Measurements from ENCODE around the gene KCNQ1.

KCNQ1 gene

GRCh38 chr11:2685051-2685450 is 240.2 kb downstream of the KCNQ1 start:
- DNase-seq (ENCODE audit: low read depth, low spot score) = no peak

GRCh38 chr11:2685566-2686359 is 241.0 kb downstream of the KCNQ1 start:
- no peak for DNase-seq (ENCODE audit: low read depth, low spot score)

- no peak for DNase-seq (ENCODE audit: low read depth, low spot score)
These were observed 241.8 kb downstream of the KCNQ1 start for GRCh38 chr11:2686360-2687222.

- DNase-seq (ENCODE audit: low read depth, low spot score) = no peak
These were observed 242.4 kb downstream of the KCNQ1 start for GRCh38 chr11:2687223-2687530.

- no peak for DNase-seq (ENCODE audit: low read depth, low spot score)
These were observed 243.0 kb downstream of the KCNQ1 start for GRCh38 chr11:2687782-2688191.

GRCh38 chr11:2688381-2689231 is 243.8 kb downstream of the KCNQ1 start:
- DNase-seq (ENCODE audit: low read depth, low spot score) = no peak

- DNase-seq (ENCODE audit: low read depth, low spot score) = no peak
These were observed 245.1 kb downstream of the KCNQ1 start for GRCh38 chr11:2689651-2690575.

GRCh38 chr11:2690596-2691354 is 246.0 kb downstream of the KCNQ1 start:
- no peak for DNase-seq (ENCODE audit: low read depth, low spot score)

- DNase-seq (ENCODE audit: low read depth, low spot score) = no peak
These were observed 246.6 kb downstream of the KCNQ1 start for GRCh38 chr11:2691355-2691761.

- DNase-seq (ENCODE audit: low read depth, low spot score) = peak; percentile 71
These were observed 247.4 kb downstream of the KCNQ1 start for GRCh38 chr11:2691991-2692875.

- DNase-seq (ENCODE audit: low read depth, low spot score) = peak; percentile 96
These were observed 248.8 kb downstream of the KCNQ1 start for GRCh38 chr11:2693271-2694261.

- no peak for DNase-seq (ENCODE audit: low read depth, low spot score)
These were observed 249.7 kb downstream of the KCNQ1 start for GRCh38 chr11:2694495-2694894.

- DNase-seq (ENCODE audit: low read depth, low spot score) = no peak
These were observed 250.5 kb downstream of the KCNQ1 start for GRCh38 chr11:2694995-2695939.

GRCh38 chr11:2696455-2696854 is 251.6 kb downstream of the KCNQ1 start:
- DNase-seq (ENCODE audit: low read depth, low spot score) = no peak

GRCh38 chr11:2697866-2698265 is 253.1 kb downstream of the KCNQ1 start:
- no peak for DNase-seq (ENCODE audit: low read depth, low spot score)

- DNase-seq (ENCODE audit: low read depth, low spot score) = no peak
These were observed 253.8 kb downstream of the KCNQ1 start for GRCh38 chr11:2698386-2699184.
